ENCODE data around the gene MRAS.

Gene MRAS

GRCh38 chr3:138347960-138348753 lies at the start of gene MRAS:
TSS of gene MRAS (plus strand) at chr3:138348579. CDS start at chr3:138372884, 24,305 bp downstream.
- peak; percentile 17 for DNase-seq (ENCODE audit: low read depth)

DNA sequence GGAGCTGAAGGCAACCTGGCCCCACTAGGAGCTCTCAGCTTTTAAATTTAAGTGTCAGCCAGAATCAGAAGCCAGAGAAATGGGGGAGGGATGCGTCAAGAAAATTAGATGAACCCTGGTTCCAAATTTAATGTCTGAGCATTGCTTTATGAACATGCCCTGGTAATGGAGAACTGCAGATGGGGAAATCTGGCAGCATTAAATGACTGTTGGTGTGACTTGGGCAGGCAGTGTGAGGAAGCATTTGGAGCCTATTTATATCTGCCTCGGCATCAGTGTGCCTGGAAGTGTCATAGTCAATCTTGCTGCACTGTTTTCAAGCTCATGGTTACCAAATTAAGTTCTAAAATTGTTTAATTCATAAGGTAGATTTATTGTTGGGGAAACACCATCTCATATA lies 47.7 kb upstream of the MRAS start:
- no peak for DNase-seq (ENCODE audit: low read depth)

DNA sequence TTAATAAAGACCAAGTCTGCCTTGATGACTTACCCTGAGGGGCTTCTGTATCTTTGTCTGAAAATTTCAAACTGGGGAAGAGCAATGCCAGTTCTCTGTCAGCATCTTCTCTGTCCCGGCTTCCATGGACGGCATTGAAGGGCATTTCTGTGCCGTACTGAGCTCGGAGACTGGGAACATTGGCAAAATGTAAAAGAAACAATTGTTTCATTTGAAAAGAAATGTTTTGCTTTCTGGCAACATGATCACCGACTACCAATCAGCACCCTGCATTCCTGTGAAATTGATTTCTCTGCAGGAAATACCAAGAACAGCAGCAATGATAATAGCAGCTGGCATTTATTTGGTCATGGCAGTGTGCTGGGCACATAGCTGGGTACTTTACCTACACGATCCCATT lies 44.9 kb upstream of the MRAS start:
- no peak for DNase-seq (ENCODE audit: low read depth)

DNA sequence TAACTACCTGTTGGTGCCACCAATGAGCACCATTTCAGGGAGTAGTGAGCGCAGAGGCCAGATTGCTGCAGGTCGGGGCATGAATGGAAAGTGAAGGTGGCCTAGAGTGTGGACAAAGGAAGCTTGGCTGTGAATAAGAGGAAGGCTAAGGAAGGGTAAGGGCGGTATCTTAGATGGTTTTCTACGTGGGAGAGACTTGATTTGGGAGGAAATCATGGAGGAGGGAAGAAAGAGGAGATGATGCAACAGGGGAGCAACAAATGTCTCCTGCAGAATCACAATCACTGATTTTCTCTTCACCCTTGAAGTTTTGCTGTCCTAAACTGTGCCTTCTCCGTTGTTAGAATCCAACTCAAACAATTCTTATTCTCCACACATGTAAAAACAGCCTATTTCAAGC lies 40.5 kb upstream of the MRAS start:
- no peak for DNase-seq (ENCODE audit: low read depth)

DNA sequence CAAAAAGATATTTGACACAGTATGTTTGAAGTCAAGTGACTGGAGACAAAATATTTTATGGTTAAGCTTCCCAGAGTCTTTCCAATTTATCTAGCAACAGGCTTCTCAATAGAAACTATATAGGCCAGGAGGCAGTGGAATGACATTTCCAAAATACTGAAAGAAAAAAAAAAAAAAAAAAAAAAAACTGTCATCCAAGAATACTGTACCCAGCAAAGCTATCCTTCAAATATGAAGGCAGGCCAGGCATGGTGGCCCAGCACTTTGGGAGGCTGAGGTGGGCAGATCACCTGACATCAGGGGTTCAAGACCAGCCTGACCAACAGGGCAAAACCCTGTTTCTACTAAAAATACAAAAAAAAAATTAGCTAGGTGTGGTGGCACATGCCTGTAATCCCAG lies 39.6 kb upstream of the MRAS start:
- DNase-seq (ENCODE audit: low read depth), result no peak

DNA sequence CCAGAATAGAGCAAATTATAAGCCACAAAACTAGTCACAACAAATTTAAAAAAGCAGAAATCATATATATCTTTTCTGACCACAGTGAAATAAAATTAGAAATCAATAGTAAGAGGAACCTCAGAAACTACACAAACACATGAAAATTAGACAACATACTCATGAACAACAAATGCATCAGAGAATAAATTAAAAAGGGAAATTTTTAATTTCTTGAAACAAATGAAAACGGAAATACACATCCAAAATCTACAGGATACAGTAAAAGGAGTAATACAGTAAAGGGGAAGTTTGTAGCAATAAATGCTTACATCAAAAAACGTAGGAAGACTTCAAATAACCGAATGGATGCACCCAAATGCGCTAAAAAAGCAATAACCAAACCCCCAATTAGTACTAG lies 37.9 kb upstream of the MRAS start:
- no peak for DNase-seq (ENCODE audit: low read depth)

GRCh38 chr3:138314751-138315150 lies 33.6 kb upstream of the MRAS start:
- no peak for DNase-seq (ENCODE audit: low read depth)

DNA sequence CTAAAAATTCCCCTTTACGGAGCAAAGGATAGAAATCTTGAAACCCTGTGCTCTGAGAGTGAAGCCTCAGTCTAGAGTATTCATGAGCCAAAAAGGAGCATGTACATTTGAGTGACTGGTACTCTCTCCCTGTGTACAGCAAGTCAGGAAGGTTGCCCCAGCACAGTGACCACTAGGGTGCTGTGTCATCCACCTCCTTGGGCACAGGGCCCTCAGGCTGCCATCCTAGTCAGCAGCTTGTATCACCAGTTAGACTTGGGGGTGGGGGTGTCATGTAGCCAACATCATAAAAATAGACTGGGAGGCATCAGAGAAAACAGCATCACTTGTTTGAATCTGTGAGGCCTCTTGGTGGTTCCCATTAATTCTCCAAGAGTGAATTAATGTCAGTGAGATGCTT lies 30.7 kb upstream of the MRAS start:
- DNase-seq (ENCODE audit: low read depth), result no peak

DNA sequence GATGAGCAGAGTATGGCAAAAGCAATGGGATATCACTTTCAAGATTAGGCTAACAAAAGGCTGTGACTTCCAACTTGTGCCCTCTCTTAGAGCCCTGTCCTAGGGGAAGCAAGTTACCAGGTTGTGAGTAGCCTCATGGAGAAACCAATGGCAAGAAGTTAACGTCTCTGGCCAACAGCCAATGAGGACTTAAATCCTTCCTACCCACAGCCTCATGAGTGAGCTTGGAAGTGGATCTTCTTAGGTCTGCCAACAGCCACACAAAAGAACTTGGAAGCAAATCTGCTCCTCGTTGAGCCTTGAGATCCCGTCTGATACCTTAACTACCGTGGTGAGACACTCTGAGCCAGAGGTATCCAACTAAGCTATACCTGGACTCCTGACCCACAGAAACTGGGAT lies 24.4 kb upstream of the MRAS start:
- DNase-seq (ENCODE audit: low read depth), result no peak

DNA sequence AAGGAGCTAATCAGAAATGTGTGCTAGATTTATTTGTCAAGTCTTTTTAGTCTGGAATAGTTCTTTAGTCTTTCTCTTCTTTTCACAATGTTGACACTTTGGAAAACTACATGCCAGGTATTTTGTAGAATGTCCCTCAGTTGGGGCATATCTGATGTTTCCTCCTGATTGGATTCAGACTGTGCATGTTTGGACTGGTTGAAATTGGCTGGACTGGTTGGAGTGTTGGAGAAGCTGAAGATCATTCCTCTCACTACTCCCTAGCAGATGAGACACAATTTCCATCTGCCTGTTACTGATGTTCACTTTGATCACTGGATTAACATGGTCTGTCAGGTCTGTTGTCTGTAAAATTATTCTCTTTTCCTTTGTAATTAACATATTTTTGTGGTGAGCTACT lies 22.4 kb upstream of the MRAS start:
- DNase-seq (ENCODE audit: low read depth), result no peak

DNA sequence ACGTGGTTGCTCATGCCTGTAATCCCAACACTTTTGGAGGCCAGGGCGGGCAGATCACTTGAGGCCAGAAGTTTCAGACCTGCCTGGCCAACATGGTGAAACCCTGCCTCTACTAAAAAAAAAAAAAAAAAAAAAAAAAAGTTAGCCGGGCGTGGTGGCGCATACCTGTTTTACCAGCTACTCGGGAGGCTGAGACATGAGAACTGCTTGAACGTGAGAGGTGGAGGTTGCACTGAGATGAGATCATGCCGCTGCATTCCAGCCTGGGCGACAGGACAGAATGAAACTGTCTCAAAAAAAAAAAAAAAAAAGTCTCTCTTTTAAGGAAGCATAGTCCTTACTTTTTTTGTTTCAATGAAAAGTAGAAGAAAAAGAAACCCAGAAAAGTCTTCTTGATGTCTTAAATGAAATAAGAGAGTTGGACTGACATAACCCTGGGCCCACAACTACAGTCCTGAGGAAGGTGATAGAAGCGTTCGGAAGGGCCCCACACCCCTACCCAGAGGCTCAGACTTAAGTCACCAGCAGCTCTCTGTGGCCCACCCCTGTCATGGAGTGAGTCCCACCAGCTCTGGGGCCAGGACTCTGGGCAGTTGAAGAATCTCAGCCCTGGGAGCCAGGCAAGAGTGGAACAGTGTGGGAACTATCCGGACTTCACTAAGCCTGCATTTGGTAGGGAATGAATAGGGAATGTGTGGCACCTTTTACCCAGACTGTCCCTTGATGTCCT lies 21.3 kb upstream of the MRAS start:
- no peak for DNase-seq (ENCODE audit: low read depth)

GRCh38 chr3:138327831-138328230 lies 20.5 kb upstream of the MRAS start:
- DNase-seq (ENCODE audit: low read depth), result no peak

DNA sequence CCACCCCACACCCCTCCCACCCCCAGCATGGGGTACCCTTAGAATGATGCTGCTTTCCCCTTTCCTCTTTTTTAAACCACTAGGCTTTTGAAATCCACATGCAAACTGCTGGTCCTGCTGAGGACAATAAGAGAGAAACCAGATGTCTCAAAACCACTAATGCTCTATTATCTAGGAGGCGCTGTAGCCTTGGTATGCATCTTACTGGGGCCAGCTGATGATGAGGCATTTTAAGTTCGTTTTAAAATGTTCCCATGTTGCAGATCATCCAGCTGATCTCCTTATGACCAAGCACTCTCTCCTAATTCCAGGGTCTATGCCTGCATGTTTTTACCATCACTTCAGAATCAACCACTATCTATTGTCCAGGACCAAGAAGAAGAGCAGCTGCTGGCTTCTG lies 20.0 kb upstream of the MRAS start:
- DNase-seq (ENCODE audit: low read depth), result no peak

DNA sequence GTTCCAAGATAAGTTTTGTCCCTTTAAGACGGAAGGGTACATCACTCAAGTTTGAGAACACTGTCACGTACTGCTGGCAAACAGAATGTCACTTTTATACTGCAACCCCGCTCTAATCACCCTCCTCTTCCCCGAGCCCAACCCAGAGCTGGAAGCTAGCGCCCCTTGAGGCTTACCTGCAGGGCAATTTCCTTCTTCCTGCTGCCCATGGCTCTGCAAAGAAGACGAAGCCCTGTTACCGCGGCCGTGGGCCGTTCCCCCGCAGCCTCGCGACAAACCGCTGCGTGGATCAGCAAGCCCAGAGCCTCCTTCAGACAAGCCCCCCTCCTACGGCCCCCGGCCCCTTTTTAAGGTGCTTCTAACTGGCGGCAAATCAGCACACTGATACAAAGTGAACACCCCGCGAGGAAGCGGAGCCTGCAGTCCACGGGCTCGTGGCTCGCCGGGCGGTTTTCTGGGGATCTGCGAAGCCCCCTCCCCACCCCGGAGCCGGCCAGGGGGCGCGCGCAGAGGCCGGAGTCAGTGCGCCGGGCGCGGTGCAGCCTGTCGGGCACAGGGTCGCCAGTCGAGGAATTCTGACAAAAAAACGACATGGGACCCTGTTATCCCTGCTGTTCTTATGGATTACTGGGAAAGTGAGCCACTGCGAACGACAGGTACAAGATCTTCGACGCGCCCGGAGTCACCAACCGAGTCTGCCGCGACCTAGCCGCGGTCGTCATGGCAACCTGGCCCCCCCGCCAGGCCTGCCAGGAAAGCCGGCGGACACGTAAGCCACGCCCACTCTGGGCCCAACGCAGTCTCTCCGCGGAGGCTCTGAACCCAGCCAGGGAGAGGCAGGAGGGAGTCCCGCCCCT lies 19.0 kb upstream of the MRAS start, which contains the start of gene NME9:
TSS of gene NME9 (minus strand) at position 725 of the 857 bp plus-strand sequence. CDS start at position 209, 516 bp downstream.
- DNase-seq (ENCODE audit: low read depth), result peak; percentile 86

DNA sequence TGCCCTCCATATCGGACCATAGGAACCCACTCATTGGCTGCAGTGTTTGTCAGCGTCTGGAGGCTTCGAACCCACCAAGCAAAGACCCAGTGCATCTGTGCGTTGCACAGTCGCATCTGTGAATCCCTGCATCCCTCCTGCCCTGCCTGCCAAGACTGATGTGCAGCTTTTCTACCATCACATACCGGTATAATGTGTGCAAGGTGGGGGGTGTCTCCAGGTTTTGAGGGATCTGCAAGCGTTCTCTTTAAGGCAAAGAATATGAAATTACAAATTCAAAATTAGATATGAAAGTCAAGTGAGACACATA lies 18.4 kb upstream of the MRAS start:
- DNase-seq (ENCODE audit: low read depth), result no peak

GRCh38 chr3:138331143-138331894 lies 17.1 kb upstream of the MRAS start:
- DNase-seq (ENCODE audit: low read depth), result no peak

- DNase-seq (ENCODE audit: low read depth), result no peak
These were observed 15.8 kb upstream of the MRAS start for GRCh38 chr3:138332472-138333073.

GRCh38 chr3:138334608-138335007 lies 13.8 kb upstream of the MRAS start:
- no peak for DNase-seq (ENCODE audit: low read depth)

DNA sequence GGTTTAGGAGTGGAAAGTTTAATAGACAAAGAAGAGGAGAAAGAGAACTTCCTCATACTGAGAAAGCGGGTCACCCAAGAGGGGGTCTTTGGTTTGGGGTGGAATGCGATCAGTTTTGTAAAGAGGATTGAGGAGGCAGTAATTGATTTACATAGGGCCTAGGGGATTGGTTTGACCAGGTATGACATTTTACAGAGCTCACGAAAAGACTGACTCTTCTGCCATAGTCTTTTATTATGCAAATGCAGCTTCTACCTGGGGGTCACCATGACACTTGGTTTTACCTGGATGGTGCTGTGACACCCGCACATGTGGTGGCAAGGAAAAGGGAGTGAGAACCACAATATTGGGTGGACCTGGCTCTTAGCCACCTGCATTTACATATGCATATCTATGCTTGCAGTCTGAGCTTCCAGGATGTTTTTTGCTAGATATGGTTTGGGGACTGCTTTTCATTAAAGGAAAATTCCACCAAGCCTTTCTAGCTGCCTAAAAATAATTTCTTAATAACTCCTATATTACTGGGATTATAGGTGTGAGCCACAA lies 11.9 kb upstream of the MRAS start:
- no peak for DNase-seq (ENCODE audit: low read depth)

- no peak for DNase-seq (ENCODE audit: low read depth)
These were observed 10.1 kb upstream of the MRAS start for GRCh38 chr3:138338244-138338643.

DNA sequence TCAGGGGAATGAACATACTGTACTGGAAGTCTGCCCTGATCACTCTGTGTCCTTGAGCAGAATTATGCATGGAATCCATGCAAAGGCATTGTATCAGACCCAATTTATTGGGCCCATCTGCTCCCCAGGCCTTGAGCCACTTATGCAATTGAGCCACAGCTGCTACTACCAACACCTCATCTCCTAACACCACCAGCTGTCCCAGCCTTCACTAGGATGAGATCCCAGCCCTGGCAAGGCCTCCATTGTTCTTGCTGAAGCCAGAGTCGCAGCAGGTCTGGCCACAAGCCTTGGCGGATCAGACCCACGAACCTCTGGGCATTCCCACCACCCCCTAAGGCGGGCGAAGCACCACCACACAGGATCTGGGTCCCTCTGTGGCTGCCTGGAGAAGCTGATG lies 9.6 kb upstream of the MRAS start:
- no peak for DNase-seq (ENCODE audit: low read depth)

Measured in activated T-cell treated with anti-CD3 and anti-CD28 coated beads for 48 hours (primary cell).